GM18951 (cell line): ENCODE measurements around the gene MRPS6.

Experiments used
- POLR2A ChIP-seq: IDR thresholded peaks from 4 replicates; pipeline ENCODE4 v1.6.1; 2011; ENCODE audit warnings: mild to moderate bottlenecking; ENCODE audit not compliant: insufficient read length, insufficient read depth; ENCODE audit errors: extremely low read depth
- in situ Hi-C: fragments of 300-500 bp; cut with MboI; formaldehyde crosslinking; loops from one replicate; pipeline ENCODE4 v1.12.0; 2022; ENCODE audit warnings: low sequenced_read_pairs, mixed read lengths, inconsistent platforms; ENCODE audit not compliant: unreplicated experiment

MRPS6 gene

GRCh38 chr21:34144224-34144623 lies 70.8 kb downstream of the MRPS6 start:
- in situ Hi-C loops = no loop called here

GRCh38 chr21:34147792-34148418 lies 74.5 kb downstream of the MRPS6 start:
- TF ChIP-seq POLR2A = no peak
- in situ Hi-C loops = no loop called here

More at GRCh38 chr21:34144224-34144623, 70.8 kb downstream of the MRPS6 start:
- no peak for TF ChIP-seq POLR2A

- in situ Hi-C loops = no loop called here
- TF ChIP-seq POLR2A = no peak
Measured at GRCh38 chr21:34148419-34148804, 75.0 kb downstream of the MRPS6 start.

GRCh38 chr21:34148826-34149558 lies 75.6 kb downstream of the MRPS6 start:
- in situ Hi-C loops = no loop called here

GRCh38 chr21:34152500-34152899 lies 79.1 kb downstream of the MRPS6 start:
- TF ChIP-seq POLR2A = no peak
- in situ Hi-C loops = no loop called here

More at GRCh38 chr21:34148826-34149558, 75.6 kb downstream of the MRPS6 start:
- no peak for TF ChIP-seq POLR2A

- TF ChIP-seq POLR2A = no peak
- in situ Hi-C loops = no loop called here
Measured at GRCh38 chr21:34154878-34155277, 81.5 kb downstream of the MRPS6 start.

- in situ Hi-C loops = no loop called here
- no peak for TF ChIP-seq POLR2A
Measured at GRCh38 chr21:34156957-34157356, 83.6 kb downstream of the MRPS6 start.

GRCh38 chr21:34157521-34157920 lies 84.1 kb downstream of the MRPS6 start:
- in situ Hi-C loops = no loop called here
- TF ChIP-seq POLR2A = no peak

GRCh38 chr21:34158866-34159835 lies 85.8 kb downstream of the MRPS6 start:
- in situ Hi-C loops = no loop called here
- TF ChIP-seq POLR2A = no peak

GRCh38 chr21:34166468-34166867 lies 93.1 kb downstream of the MRPS6 start:
- in situ Hi-C loops = no loop called here
- TF ChIP-seq POLR2A = no peak

- no peak for TF ChIP-seq POLR2A
- in situ Hi-C loops = no loop called here
Measured at GRCh38 chr21:34170886-34171285, 97.5 kb downstream of the MRPS6 start.

GRCh38 chr21:34174470-34174869 lies 101.1 kb downstream of the MRPS6 start:
- no peak for TF ChIP-seq POLR2A
- in situ Hi-C loops = no loop called here

- TF ChIP-seq POLR2A = no peak
- in situ Hi-C loops = no loop called here
Measured at GRCh38 chr21:34176448-34176847, 103.1 kb downstream of the MRPS6 start.
